ENCODE results near the gene LST1. TPM values are rescaled to one million over a fixed set of nuclear protein-coding genes. Genes with fewer than 3 reads are reported as not detected.
A peak's percentile ranks its signal among the peaks of the same experiment; 100 is the strongest.

The LST1 gene
- total RNA-seq, 1 donor: 74.9 TPM

DNA sequence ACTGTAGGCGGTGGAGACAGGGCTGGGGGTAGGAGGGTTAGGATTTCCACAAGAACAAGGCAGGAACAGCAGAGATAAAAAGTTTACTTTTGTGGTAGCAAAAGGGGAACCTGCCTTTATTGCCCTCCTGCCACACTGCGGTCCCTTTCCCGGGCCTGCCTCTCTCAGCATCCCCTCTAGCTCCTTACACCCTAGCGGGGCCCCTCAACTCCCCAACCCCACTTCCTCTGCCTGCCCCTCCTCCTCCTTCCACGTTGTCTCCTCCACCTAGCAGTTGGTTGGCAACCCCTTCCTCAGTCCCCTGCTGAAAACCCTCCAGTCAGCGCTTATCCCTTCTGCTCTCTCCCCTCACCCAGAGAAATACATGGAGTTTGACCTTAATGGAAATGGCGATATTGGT, 29.7 kb downstream of the LST1 start:
- DNase-seq (ENCODE audit: low read depth in 2 of 3, low spot score in 2 of 3): peak in 2 of 3 donors; percentile 70 to 91

DNA sequence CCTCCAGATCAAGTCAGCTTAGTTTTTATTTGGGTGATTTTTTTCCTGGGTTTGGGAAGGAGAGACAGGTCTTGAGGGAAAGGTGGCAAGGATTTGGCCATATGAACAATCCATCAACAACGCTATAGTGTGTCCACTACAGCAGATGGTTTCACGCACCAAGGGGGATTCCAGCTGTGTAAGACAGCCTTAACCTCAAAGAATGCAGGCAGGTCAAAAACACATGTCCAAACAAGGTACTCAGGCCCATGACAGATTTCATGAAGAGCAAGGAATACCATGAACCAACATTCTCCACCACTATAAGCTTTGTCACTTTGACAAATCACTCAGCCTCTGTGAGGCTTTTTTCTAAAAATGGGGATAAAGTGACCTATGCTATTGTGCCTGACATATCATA, 30.9 kb downstream of the LST1 start:
- no peak for DNase-seq (ENCODE audit: low read depth in 2 of 3, low spot score in 2 of 3)

DNA sequence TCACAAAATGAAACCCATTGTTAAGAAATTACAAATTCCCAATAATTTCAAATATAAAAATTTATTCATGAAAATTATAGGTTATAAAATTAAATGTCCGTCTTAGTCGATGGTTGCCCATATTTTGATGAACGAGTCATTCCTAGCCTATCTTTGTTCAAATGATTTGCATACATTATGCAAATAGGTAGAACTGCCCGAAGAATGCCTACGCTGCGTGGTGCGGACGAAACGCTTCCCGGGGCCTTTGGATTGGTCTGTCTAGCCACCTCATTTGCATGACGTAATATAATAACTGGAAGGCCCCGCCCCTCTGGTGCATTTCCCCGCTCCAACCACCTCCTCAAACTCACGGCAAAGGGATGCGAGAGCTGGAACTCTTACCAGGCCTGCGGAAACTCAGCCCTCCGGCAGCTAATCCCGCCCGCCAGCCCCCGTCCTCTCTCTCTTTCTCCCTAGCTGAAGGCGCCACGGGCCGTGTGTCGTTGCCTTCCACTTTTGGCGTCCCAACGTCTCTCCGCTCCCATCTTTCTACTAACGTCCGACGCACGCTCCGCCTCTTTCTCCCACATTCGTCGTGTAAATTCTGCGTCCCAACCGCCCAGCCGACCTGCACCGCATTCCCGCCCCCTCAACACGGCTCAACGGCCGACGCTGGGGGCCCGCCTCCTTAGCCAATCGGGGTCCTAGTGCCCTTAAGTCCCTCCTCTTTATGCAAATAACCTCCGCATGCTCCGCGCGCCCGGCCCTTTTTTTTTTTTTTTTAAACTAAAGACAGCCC, 33.9 kb downstream of the LST1 start:
- peak; percentile 95 to 100 (median 99) for DNase-seq (ENCODE audit: low read depth in 2 of 3, low spot score in 2 of 3)

DNA sequence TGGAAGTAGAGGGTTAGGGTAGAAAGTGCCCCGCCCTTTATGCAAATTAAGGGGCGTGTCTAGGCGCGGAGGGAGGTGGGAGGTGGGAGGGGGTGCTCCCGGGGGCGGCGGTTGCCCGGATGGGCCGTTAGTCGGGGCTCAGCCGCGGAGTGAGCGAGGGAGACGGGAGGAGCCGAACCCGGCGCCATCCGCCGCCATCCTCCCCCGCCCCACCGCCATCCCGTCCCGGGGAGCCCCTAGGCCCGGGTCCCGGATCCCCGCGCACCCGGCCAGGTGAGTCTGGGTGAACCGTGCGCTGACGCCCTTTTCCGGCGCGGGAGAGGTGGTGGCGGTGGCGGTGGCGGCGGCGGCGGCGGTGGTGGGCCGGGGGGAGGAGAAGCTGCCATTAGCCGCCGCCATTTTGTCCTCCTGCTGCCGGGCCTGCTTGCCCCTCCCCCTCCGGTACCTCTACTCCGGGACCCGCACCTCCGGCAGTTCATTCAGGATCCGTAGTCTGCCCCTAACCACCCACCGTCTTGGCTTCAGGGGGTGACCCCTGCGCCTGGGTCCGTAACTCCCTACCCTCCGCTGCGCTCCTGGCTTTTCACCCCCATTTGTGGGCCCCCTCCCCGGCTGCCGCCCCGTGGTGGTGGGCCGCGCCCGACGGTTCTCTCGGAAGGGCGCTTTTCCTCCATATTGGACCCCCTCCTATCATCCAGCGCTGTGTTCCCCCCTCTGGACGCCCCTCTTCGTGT, 34.7 kb downstream of the LST1 start, which contains the start of gene PRRC2A:
TSS of gene PRRC2A (plus strand) at position 130 of the 734 bp plus-strand sequence. CDS start 2,075 bp downstream, outside the sequence.
- DNase-seq (ENCODE audit: low read depth in 2 of 3, low spot score in 2 of 3): peak in 2 of 3 donors; percentile 78 to 90

DNA sequence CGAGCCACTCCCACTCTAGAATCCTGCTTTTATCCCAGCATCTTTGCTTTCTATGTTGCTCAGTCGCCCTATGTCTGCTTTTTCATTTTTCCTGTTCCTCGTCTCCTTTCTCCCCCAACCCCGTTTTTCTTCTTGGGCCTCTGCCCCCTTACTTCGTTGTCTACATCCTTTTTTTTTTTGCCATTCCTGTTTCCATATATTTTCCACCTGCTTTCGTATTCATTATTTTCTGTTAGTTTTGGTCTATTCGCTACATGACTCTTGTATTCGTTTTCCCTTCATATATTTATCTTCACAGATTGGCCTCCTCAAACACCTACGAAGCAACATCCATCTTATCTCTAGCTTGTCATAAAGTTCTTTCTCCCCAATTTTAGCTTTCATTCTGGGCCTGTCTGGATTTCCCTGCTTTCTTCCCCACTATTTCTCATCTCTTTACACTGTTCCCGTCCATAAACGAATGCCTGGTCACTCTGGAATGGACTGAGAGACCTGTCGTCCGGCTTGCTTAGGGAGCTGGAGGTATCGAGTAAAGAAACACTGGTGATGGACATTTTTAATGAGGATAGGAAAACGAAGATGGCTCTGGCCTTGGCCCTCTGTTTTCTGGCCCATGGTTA, 35.4 kb downstream of the LST1 start:
- DNase-seq (ENCODE audit: low read depth in 2 of 3, low spot score in 2 of 3): no peak

DNA sequence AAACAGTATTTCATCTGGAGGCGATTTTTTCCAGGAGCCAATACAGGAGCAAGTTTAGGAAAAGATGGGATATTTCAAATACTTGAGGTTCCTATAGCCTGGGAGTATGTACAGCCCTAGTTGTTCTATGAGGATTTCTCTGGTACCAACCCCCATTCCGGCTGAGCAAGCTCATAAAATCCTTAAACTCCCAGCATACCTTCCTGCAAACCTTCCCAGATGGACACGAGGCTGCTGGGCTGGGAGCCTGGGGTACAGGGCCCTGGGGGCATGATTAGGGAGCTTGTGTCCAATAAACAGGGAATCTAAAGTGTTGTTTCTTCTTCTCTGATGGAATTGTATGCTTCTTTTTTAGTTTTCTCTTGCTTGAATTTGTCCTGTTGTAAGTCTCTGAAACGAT, 35.9 kb downstream of the LST1 start:
- DNase-seq (ENCODE audit: low read depth in 2 of 3, low spot score in 2 of 3): no peak

DNA sequence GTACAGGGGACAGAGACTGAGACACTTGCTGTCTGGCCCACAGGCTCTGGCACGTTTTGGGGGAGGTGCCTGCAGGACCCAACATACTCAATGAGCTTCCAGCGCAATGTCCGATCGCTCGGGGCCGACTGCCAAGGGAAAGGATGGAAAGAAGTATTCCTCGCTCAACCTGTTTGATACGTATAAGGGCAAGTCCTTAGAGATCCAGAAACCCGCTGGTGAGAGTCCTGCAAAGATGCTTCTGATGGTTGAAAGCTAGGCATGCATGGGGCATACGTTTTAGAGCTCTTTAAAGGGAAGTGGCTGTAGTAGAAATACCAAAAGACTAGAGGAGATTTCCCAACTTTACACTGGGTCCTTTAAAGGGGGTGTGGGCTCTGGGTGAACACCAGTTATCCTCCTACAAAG, 36.6 kb downstream of the LST1 start:
- no peak for DNase-seq (ENCODE audit: low read depth in 2 of 3, low spot score in 2 of 3)

DNA sequence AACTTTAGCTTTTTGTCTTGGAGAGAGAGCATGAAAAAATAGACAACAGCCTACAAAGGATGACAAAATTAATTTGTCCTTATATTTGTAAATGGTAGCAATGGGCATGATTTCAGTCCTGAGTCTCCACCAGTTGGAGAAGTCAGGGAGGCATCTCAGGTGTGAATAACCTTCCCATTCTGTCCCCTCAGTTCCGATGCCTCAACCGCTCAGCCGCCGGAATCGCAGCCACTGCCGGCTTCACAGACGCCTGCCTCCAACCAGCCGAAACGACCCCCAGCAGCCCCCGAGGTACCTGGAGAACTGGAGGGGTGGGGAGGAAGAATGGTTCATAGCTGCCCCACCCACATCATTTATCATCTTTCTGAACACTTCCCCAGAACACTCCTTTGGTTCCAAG, 38.0 kb downstream of the LST1 start:
- no peak for DNase-seq (ENCODE audit: low read depth in 2 of 3, low spot score in 2 of 3)

DNA sequence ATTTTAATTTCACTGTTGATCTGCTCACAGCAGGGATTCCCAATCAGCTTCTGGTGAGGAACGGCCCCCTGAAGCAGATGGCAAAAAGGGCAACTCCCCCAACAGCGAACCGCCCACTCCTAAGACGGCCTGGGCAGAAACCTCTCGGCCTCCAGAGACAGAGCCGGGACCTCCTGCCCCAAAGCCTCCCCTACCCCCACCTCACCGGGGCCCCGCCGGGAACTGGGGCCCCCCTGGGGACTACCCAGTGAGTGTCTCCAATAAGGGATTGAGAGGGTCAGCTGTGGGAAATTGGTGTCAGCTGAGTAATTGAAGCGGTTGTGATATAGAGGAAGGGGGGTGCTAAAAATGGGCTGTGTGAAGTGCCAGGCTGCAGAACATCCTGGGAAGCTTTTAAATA, 40.9 kb downstream of the LST1 start:
- DNase-seq (ENCODE audit: low read depth in 2 of 3, low spot score in 2 of 3): no peak

DNA sequence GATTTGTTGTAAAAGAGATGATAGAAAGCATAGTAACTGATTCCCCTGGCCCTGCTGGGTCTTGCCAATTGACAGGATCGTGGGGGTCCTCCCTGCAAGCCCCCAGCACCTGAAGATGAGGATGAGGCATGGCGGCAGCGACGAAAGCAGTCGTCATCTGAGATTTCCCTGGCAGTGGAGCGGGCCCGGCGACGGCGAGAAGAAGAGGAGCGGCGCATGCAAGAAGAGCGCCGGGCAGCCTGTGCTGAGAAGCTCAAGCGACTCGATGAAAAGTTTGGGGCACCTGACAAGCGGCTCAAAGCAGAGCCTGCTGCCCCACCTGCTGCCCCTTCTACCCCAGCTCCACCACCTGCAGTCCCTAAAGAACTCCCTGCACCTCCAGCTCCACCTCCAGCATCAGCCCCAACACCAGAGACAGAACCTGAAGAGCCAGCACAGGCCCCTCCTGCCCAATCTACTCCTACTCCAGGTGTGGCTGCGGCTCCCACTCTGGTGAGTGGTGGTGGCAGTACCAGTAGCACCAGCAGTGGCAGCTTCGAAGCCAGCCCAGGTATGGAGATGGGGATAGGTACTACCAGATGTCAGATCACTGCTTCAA, 41.7 kb downstream of the LST1 start:
- DNase-seq (ENCODE audit: low read depth in 2 of 3, low spot score in 2 of 3): no peak

DNA sequence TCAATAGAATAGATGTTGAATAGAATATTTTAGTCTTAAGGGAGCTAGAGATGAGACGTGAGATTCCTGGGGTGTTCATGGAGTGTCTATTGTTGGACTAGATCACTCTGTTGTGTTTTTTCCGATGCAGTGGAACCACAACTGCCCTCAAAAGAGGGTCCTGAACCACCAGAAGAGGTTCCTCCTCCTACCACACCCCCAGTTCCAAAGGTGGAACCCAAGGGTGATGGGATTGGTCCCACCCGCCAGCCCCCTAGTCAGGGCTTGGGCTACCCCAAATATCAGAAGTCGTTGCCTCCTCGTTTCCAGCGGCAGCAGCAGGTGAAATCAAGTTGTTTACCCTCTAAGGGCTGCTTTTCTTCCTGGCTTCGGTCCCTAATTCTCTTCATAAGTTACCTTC, 42.9 kb downstream of the LST1 start:
- no peak for DNase-seq (ENCODE audit: low read depth in 2 of 3, low spot score in 2 of 3)

DNA sequence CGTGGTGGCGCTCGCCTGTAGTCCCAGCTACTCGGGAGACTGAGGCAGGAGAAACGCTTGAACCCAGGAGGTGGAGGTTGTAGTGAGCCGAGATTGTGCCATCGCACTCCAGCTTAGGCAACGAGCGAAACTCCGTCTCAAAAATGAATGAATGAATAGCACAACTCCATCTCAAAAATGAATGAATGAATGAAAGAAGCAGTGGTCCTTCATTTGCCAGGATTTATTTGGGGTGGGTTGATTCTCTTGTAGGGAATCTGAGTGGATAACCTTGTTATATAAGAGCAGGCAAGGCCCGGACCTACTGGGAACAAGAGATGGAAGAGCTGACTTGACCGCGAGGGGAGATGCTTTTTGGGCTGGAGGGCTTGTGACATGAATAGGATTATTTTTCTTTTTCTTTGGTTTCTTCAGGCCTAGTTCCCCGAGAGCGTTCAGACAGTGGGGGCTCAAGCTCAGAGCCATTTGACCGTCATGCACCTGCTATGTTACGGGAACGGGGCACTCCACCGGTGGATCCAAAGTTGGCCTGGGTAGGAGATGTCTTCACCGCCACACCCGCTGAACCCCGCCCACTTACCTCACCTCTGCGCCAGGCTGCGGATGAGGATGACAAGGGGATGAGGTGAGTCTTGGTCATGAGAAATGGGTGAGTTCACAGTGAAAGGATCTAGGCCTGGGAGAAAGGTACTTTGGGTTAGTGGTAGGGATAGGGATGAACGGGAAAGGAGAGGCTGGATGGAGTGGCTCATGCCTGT, 44.3 kb downstream of the LST1 start:
- DNase-seq (ENCODE audit: low read depth in 2 of 3, low spot score in 2 of 3): no peak

DNA sequence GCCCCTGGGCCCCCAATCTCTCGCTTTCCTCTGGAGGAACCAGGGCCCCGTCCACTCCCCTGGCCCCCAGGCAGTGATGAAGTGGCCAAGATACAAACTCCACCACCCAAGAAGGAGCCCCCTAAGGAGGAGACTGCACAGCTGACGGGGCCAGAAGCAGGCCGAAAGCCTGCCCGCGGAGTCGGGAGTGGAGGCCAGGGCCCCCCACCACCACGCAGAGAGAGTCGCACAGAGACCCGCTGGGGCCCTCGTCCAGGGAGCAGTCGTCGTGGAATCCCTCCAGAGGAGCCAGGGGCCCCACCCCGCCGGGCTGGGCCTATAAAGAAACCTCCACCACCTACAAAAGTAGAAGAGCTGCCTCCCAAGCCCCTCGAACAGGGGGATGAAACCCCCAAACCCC, 45.1 kb downstream of the LST1 start:
- DNase-seq (ENCODE audit: low read depth in 2 of 3, low spot score in 2 of 3): no peak

DNA sequence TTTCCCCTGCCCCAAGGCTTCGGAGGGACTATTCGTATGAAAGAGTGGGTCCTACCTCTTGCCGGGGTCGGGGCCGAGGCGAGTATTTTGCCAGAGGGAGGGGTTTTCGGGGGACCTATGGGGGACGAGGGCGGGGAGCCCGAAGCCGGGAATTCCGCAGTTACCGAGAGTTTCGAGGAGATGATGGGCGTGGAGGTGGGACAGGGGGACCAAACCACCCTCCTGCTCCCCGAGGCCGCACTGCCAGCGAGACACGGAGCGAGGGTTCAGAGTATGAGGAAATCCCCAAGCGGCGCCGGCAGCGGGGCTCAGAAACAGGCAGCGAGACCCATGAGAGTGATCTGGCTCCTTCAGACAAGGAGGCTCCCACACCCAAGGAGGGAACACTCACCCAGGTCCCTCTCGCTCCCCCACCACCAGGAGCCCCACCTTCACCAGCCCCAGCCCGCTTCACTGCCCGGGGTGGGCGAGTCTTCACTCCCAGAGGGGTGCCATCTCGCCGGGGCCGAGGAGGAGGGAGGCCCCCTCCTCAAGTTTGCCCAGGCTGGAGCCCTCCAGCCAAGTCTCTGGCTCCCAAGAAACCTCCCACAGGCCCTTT, 45.7 kb downstream of the LST1 start:
- DNase-seq (ENCODE audit: low read depth in 2 of 3, low spot score in 2 of 3): no peak

DNA sequence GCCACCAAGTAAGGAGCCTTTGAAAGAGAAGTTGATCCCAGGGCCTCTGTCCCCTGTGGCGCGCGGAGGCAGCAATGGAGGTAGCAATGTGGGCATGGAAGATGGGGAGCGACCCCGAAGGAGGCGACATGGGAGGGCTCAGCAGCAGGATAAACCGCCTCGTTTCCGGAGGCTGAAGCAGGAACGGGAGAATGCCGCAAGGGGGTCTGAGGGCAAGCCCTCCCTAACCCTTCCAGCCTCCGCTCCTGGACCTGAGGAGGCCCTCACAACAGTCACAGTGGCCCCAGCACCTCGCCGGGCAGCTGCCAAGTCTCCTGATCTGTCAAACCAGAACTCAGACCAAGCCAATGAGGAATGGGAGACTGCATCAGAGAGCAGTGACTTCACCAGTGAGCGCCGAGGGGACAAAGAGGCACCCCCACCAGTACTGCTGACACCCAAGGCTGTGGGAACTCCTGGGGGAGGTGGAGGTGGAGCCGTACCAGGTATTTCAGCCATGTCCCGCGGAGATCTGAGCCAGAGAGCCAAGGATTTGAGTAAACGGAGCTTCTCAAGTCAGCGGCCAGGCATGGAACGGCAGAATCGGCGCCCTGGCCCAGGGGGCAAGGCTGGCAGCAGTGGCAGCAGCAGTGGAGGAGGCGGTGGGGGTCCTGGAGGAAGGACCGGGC, 46.3 kb downstream of the LST1 start:
- DNase-seq (ENCODE audit: low read depth in 2 of 3, low spot score in 2 of 3): no peak

DNA sequence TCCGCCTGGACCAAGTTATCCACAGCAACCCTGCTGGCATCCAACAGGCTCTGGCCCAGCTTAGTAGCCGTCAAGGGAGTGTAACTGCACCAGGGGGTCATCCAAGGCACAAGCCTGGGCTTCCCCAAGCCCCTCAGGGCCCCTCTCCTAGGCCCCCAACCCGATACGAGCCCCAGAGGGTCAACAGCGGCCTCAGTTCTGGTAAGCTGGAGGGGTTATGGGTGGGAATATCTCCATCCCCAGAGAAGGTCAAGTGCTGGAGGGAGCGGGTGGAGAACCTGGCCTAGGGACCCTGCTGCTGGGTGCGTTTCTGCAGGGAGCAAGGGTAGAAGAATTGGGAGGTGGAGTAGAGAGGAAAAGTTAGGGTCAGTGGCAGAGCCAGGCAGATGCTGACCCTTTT, 47.4 kb downstream of the LST1 start:
- no peak for DNase-seq (ENCODE audit: low read depth in 2 of 3, low spot score in 2 of 3)

DNA sequence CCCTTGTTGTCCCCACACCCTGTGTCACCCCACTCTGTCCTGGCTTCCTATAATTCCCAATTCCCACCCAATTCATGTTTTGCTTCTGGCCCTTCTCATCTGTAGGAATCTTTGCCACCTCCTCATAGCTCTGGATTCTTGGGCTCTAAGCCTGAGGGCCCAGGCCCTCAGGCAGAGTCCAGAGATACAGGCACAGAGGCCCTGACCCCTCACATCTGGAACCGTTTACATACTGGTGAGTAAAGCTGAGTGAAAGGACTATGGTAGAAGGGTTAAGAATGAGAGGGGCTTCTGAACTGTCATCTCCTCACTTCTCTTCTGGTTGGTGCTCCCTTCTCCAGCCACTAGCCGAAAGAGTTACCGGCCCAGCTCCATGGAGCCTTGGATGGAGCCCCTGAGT, 48.1 kb downstream of the LST1 start:
- DNase-seq (ENCODE audit: low read depth in 2 of 3, low spot score in 2 of 3): no peak

DNA sequence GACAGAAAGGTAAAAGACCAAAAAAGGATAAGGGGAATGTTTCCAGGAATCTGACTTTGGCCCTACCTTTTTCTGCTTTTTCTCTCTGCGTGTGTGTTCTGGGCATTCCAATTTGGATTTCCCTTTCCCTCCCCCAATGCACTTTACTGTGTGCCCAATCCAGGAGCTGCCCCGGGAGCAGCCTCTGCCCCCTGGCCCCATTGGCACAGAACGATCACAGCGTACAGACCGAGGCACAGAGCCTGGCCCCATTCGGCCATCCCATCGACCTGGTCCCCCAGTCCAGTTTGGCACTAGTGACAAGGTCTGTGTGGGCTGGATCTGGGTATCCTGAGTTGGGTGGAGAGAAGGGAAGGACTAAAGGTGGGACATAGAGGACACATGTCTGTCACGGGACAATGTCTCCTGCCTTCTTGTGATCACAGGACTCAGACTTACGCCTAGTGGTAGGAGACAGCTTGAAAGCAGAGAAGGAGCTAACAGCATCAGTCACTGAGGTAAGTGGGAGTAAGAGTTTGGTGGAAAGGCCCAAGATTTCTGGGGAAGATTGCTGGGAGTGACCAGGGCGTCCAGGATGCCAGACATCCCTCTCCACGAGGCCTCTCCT, 49.0 kb downstream of the LST1 start:
- DNase-seq (ENCODE audit: low read depth in 2 of 3, low spot score in 2 of 3): no peak

Measured in hematopoietic multipotent progenitor cell (in vitro differentiated cells).